Esophagus squamous epithelium (tissue), 4 donors: ENCODE data around the gene RERE.

Source experiments
- POLR2A ChIP-seq, 4 donors: fragments of 450-650 bp; IDR thresholded peaks; one replicate each; pipeline ENCODE4 v1.6.1; 2017; ENCODE audit warnings: antibody characterized with exemption in 4 of 4, mild to moderate bottlenecking in 4 of 4, moderate library complexity in 3 of 4
- TF ChIP-seq, protein P1 (sequence below), 6 experiments: fragments of 450-650 bp in 4 of 6; fragments of 200-600 bp in 2 of 6; sonication (generic) in 2 of 6; IDR thresholded peaks; one replicate each; pipeline ENCODE4 v1.5.1; 2016 to 2019; ENCODE audit warnings: antibody characterized with exemption in 6 of 6, mild to moderate bottlenecking in 4 of 6, moderate library complexity in 4 of 6

DNA sequence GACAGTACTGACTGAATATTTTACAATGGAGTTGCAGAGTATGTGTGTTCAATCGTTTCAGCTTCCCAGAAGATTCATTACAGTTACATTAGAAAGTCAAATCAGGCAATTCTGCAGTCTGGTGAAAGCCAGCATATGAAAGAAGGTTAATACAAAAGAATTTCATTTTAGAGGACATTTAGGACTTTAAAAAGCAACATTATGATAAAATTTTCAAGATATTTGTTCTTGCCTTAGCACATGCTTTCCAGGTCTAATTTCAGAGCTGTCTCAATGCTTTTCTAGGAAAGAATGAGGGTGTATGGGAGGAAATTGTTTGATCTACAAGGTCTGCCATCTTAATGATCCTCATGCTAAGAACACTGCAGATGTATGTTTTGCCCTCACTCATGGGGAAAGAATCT lies 63.2 kb downstream of the RERE start:
- TF ChIP-seq, protein P1, sequence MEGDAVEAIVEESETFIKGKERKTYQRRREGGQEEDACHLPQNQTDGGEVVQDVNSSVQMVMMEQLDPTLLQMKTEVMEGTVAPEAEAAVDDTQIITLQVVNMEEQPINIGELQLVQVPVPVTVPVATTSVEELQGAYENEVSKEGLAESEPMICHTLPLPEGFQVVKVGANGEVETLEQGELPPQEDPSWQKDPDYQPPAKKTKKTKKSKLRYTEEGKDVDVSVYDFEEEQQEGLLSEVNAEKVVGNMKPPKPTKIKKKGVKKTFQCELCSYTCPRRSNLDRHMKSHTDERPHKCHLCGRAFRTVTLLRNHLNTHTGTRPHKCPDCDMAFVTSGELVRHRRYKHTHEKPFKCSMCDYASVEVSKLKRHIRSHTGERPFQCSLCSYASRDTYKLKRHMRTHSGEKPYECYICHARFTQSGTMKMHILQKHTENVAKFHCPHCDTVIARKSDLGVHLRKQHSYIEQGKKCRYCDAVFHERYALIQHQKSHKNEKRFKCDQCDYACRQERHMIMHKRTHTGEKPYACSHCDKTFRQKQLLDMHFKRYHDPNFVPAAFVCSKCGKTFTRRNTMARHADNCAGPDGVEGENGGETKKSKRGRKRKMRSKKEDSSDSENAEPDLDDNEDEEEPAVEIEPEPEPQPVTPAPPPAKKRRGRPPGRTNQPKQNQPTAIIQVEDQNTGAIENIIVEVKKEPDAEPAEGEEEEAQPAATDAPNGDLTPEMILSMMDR (IDR thresholded peaks at IDR 0.05), result no peak
- no peak for TF ChIP-seq POLR2A (IDR thresholded peaks at IDR 0.05)
